ENCODE results near the gene SPATA31E1. TPM values are rescaled to one million over a fixed set of nuclear protein-coding genes. Genes with fewer than 3 reads are reported as not detected.
"Not testable (repeated sequence)": the region's sequence is repeated elsewhere in the genome, so short reads cannot be mapped to it uniquely, and the experiment has no call there.

Gene SPATA31E1
- total RNA-seq, 1 experiment from 2014 or later: not detected

GRCh38 chr9:87938336-87938735, 55.7 kb downstream of the SPATA31E1 start:
- intact Hi-C loops (cut with micrococcal nuclease; ENCODE audit: unreplicated experiment); BruUV-seq (replicated peaks); DNase-seq (ENCODE audit: low spot score); H3K4me3 ChIP-seq (ENCODE audit: low read depth, low read length, poor library complexity, severe bottlenecking); H3K9me3 ChIP-seq (ENCODE audit: low read depth, low read length, poor library complexity, severe bottlenecking); POLR2A ChIA-PET (ENCODE audit: low non-redundant PET); H3K27ac ChIP-seq (ENCODE audit: low read depth, low read length, poor library complexity, severe bottlenecking); CTCF ChIA-PET; H3K27me3 ChIP-seq (replicated peaks; ENCODE audit: insufficient read depth, low read depth, low read length, poor library complexity); H3K36me3 ChIP-seq (ENCODE audit: insufficient read depth, low read length, poor library complexity, severe bottlenecking); H3K4me1 ChIP-seq (ENCODE audit: insufficient read depth, low read length, poor library complexity, severe bottlenecking): not testable (repeated sequence)

Other genes with a start within 250 kb of the SPATA31E1 start
- gene CTSL, start 156.8 kb upstream of the SPATA31E1 start, total RNA-seq (2021): 17.0 and 21.0 TPM in 2 replicates
- gene SPATA31C1, start 35.1 kb downstream of the SPATA31E1 start, total RNA-seq (2021): not detected in 2 replicates
- gene CDK20, start 91.7 kb downstream of the SPATA31E1 start, total RNA-seq (2021): 10.4 and 12.1 TPM in 2 replicates

Data from A673 (cell line).